Measurements from ENCODE around the gene OSBP. TPM values are rescaled to one million over a fixed set of nuclear protein-coding genes. Genes with fewer than 3 reads are reported as not detected.

Gene OSBP
- total and polyA plus RNA-seq, 2 experiments from 2014 or later, result 11.0 to 39.3 TPM

DNA sequence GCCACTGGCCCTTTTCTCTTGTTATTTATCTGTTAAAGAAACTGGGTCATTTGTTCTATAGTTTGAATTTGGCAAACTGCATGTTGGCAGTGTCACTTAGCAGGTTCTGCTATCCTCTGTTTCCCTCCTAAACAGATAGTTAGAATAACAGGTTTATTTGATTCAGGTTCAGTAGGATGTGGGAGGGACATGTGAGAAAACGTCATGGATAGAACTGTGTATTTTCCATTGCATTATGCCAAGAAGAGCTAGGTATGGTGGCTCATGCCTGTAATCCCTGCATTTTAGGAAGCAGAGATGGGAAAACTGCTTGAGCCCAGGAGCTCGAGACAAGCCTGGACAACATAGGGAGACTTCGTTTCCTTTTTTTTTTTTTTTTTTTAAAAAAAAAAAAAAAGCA, 29.0 kb upstream of the OSBP start (continued):
- TF ChIP-seq, protein P1, sequence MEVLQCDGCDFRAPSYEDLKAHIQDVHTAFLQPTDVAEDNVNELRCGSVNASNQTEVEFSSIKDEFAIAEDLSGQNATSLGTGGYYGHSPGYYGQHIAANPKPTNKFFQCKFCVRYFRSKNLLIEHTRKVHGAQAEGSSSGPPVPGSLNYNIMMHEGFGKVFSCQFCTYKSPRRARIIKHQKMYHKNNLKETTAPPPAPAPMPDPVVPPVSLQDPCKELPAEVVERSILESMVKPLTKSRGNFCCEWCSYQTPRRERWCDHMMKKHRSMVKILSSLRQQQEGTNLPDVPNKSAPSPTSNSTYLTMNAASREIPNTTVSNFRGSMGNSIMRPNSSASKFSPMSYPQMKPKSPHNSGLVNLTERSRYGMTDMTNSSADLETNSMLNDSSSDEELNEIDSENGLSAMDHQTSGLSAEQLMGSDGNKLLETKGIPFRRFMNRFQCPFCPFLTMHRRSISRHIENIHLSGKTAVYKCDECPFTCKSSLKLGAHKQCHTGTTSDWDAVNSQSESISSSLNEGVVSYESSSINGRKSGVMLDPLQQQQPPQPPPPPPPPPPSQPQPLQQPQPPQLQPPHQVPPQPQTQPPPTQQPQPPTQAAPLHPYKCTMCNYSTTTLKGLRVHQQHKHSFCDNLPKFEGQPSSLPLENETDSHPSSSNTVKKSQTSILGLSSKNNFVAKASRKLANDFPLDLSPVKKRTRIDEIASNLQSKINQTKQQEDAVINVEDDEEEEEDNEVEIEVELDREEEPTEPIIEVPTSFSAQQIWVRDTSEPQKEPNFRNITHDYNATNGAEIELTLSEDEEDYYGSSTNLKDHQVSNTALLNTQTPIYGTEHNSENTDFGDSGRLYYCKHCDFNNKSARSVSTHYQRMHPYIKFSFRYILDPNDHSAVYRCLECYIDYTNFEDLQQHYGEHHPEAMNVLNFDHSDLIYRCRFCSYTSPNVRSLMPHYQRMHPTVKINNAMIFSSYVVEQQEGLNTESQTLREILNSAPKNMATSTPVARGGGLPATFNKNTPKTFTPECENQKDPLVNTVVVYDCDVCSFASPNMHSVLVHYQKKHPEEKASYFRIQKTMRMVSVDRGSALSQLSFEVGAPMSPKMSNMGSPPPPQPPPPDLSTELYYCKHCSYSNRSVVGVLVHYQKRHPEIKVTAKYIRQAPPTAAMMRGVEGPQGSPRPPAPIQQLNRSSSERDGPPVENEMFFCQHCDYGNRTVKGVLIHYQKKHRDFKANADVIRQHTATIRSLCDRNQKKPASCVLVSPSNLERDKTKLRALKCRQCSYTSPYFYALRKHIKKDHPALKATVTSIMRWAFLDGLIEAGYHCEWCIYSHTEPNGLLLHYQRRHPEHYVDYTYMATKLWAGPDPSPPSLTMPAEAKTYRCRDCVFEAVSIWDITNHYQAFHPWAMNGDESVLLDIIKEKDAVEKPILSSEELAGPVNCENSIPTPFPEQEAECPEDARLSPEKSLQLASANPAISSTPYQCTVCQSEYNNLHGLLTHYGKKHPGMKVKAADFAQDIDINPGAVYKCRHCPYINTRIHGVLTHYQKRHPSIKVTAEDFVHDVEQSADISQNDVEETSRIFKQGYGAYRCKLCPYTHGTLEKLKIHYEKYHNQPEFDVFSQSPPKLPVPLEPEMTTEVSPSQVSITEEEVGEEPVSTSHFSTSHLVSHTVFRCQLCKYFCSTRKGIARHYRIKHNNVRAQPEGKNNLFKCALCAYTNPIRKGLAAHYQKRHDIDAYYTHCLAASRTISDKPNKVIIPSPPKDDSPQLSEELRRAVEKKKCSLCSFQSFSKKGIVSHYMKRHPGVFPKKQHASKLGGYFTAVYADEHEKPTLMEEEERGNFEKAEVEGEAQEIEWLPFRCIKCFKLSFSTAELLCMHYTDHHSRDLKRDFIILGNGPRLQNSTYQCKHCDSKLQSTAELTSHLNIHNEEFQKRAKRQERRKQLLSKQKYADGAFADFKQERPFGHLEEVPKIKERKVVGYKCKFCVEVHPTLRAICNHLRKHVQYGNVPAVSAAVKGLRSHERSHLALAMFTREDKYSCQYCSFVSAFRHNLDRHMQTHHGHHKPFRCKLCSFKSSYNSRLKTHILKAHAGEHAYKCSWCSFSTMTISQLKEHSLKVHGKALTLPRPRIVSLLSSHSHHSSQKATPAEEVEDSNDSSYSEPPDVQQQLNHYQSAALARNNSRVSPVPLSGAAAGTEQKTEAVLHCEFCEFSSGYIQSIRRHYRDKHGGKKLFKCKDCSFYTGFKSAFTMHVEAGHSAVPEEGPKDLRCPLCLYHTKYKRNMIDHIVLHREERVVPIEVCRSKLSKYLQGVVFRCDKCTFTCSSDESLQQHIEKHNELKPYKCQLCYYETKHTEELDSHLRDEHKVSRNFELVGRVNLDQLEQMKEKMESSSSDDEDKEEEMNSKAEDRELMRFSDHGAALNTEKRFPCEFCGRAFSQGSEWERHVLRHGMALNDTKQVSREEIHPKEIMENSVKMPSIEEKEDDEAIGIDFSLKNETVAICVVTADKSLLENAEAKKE (CRISPR knock-in tag; IDR thresholded peaks at IDR 0.05), result no peak
- no peak for TF ChIP-seq CREB1 (CRISPR knock-in tag; IDR thresholded peaks at IDR 0.05; ENCODE audit: low read depth)

DNA sequence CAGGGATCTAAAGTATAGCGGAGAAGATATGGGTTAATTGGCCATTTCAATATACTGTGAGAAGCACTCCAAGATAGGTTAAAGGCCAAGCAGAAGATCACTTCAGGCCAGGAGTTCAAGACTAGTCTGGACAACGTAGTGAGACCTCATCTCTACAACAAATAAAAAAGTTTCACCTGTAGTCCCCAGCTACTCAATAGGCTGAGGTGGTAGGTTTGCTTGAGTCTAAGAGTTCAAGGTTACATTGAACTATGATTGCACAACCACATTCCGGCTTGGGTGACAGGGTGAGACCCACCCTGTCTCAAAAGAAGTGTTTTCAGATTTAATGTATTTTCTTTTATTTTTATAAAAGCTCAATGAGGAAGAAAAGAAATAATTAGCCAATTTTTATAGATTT, 27.8 kb upstream of the OSBP start:
- Mint-ChIP-seq H3K4me1 (no peaks in the 10 kb centered on the region), H3K4me3 (no peak overlapping the region), H3K9me3 (no peaks in the 10 kb centered on the region), H3K27ac (no peak overlapping the region), H3K27me3 (ENCODE audit: insufficient read depth, low read depth, poor library complexity) (peaks cover 2% of the 10 kb centered on the region), H3K36me3 (ENCODE audit: low read depth) (peaks cover 90% of the 10 kb centered on the region)
- H3K27me3 ChIP-seq (ENCODE audit: insufficient read depth), result no peaks in the 10 kb centered on the region
- H2AFZ ChIP-seq, result no peak overlapping the region
- no peaks in the 10 kb centered on the region for H3K4me1 ChIP-seq (ENCODE audit: insufficient read depth)
- DNase-seq (ENCODE audit: low spot score), result no peak
- no peak overlapping the region for H3K4me2 ChIP-seq
- H3K36me3 ChIP-seq (ENCODE audit: insufficient read depth), result peaks cover 81% of the 10 kb centered on the region
- H4K20me1 ChIP-seq (replicated peaks; ENCODE audit: insufficient read depth), result peaks cover 13% of the 10 kb centered on the region; the same call in 1 of the 2 replicates
- H3K79me2 ChIP-seq (replicated peaks; ENCODE audit: insufficient read depth), result no peaks in the 10 kb centered on the region
- H3F3A ChIP-seq (replicated peaks; ENCODE audit: low read depth), result no peaks in the 10 kb centered on the region
- H3K9me2 ChIP-seq (ENCODE audit: insufficient read depth), result no peaks in the 10 kb centered on the region
- no peak for ATAC-seq
- no peak overlapping the region for H3K27ac ChIP-seq (ENCODE audit: low read depth)
- no peak overlapping the region for H3K4me3 ChIP-seq
- TF ChIP-seq, protein P1 (CRISPR knock-in tag; IDR thresholded peaks at IDR 0.05), result no peak
- TF ChIP-seq EZH2 (IDR thresholded peaks at IDR 0.05; ENCODE audit: low read depth, unreplicated experiment) (no peak), ZNF331 (CRISPR knock-in tag; IDR thresholded peaks at IDR 0.05; ENCODE audit: low read depth) (no peak), CREB1 (CRISPR knock-in tag; IDR thresholded peaks at IDR 0.05; ENCODE audit: low read depth) (no peak), STAT1 (IDR thresholded peaks at IDR 0.05; ENCODE audit: unreplicated experiment) (no peak), NANOG (IDR thresholded peaks at IDR 0.05; ENCODE audit: borderline replicate concordance) (no peak), POLR2AphosphoS5 (IDR thresholded peaks at IDR 0.05; ENCODE audit: low read depth) (no peak)
